ENCODE results near the gene KRTDAP. TPM values are rescaled to one million over a fixed set of nuclear protein-coding genes. Genes with fewer than 3 reads are reported as not detected.
A peak's percentile ranks its signal among the peaks of the same experiment; 100 is the strongest.

Gene KRTDAP
- polyA plus RNA-seq, 3 donors, result 0.40 to 1.5 (median 1.1) TPM

DNA sequence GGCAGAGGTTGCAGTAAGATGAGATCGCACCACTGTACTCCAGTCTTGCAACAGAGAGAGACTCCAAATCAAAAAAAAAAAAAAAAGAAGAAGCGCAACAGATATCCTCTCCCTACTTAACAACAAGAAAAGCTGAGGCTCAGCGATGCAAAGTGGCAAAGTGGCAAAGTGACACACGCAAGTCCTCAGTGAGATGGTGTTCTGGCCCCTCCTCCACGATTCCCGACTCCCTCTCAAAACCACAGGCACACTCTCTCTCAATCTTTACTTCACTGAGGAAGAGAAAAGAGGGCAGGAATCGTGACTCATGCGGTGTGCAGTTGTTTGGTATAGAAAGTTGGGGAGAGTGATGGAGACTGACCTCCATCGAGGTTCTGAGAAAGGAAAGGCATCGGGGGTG, 29.7 kb downstream of the KRTDAP start:
- no peak for DNase-seq (ENCODE audit: extremely low read depth in 1 of 11, low read depth in 9 of 11, low spot score in 4 of 11)

- peak in 2 of 11 donors; percentile 36 to 58 for DNase-seq (ENCODE audit: extremely low read depth in 1 of 11, low read depth in 9 of 11, low spot score in 4 of 11)
Observed at GRCh38 chr19:35459414-35460082, 30.7 kb downstream of the KRTDAP start.

DNA sequence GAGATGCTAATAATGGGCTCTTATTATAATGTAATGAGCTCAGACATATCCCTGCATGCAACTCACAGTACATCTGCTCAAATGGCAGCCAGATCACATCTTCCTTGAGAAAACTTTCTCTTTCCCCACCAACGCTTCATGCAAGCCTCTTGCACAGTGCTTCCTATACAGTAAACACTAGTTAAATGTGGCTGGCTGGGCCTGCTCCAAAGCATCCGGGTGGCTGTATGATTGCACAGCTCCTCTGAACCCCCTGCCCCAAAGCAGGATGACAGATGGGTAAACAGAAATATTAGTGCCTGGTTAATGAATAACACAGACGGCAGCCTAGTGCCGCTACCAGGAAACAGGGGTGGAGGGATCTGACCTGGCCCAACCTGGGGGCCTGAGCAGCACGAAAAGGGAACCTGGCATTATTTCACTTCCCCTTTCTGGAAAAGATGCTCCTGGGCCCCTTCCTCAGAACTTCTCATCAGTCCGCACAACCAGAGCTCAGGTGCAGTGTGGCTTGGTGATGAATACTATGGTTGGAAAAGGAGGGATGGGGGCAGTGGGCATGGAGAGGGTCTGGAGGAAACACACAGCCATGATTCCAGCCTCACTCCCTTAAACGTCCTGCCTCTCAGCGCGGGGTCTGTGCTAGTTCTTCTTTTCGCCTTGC, 31.4 kb downstream of the KRTDAP start:
- no peak for DNase-seq (ENCODE audit: extremely low read depth in 1 of 11, low read depth in 9 of 11, low spot score in 4 of 11)

GRCh38 chr19:35458192-35458591, 32.1 kb downstream of the KRTDAP start:
- DNase-seq (ENCODE audit: extremely low read depth in 1 of 11, low read depth in 9 of 11, low spot score in 4 of 11), result no peak

DNA sequence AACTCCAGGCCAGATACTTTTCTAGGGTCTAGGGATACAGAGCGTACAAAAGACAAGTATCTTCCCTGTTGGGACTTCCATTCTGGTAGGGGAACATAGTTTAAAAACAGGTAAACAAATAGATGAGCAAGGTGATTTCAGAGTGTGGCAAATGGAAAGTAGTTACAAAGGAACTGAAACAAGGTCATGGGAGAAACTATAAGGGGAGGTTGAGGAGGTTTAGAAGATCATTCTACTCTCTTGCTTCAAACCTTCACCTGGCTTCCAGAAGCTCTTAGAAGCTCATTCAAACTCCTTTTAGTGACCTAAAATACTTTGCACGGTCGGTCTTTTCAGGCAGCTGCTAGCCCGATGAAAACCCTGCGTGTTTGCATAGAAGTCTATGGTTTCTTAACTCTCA, 33.1 kb downstream of the KRTDAP start:
- DNase-seq (ENCODE audit: extremely low read depth in 1 of 11, low read depth in 9 of 11, low spot score in 4 of 11), result no peak

DNA sequence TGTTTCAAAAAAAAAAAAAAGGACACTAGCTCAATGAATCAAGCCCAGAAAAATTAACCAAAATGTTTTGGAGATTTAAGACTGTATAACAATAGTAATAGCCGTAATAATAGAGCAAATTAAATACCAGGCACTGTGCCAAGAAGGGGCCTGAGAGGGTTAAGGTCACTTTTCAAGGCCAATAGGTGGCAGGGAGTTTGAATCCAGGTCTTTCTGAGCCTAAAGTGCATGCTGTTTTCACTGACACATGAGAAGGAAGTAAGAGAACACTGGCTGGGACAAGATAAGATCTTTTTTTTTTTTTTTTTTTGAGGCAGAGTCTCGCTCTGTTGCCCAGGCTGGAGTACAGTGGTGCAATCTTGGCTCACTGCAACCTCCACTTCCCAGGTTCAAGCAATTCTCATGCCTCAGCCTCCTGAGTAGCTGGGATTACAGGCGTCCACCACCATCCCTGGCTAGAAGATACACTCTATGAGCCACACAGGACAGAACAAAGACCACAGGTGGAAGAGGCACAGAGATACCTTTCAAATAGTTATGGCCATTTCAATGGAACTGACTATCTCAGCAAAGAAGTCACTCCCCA, 34.6 kb downstream of the KRTDAP start:
- no peak for DNase-seq (ENCODE audit: extremely low read depth in 1 of 11, low read depth in 9 of 11, low spot score in 4 of 11)

GRCh38 chr19:35454663-35455062, 35.6 kb downstream of the KRTDAP start:
- DNase-seq (ENCODE audit: extremely low read depth in 1 of 11, low read depth in 9 of 11, low spot score in 4 of 11), result no peak

DNA sequence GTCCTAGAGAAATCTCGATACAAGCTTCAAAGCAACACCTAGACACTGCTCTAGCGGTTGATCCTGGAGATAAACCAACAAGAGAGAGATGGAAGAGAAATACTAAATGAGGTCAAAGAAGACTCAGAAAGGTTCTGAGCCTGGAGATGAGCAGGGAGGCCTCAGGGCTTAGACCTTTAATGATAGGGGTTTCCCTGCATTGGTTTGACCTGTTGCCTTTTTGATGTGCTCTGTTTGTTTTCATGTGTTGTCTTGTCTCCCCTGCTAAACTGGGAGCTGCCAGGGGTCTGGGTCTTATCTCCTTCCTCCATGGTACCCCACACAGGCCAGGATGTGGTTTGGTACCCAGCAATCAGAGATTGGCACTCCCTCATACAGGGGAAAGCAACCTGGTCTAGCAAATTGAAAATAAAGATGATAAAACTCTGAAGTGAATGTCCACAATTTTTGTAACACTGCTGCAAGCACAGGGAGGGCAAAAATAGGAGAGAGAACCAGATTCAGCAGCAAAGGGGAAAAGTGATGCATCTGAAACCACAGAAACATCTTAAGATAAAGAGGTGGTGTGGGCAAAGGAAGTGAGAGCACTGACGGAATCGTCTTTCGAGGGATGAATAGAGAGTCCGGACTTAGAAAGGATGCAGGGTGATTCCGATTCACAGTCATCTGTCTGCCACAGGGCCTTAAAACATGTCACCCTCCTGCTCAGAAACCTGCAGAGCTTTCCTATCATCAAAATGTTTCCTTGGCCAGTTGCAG, 38.7 kb downstream of the KRTDAP start:
- DNase-seq (ENCODE audit: extremely low read depth in 1 of 11, low read depth in 9 of 11, low spot score in 4 of 11), result no peak

DNA sequence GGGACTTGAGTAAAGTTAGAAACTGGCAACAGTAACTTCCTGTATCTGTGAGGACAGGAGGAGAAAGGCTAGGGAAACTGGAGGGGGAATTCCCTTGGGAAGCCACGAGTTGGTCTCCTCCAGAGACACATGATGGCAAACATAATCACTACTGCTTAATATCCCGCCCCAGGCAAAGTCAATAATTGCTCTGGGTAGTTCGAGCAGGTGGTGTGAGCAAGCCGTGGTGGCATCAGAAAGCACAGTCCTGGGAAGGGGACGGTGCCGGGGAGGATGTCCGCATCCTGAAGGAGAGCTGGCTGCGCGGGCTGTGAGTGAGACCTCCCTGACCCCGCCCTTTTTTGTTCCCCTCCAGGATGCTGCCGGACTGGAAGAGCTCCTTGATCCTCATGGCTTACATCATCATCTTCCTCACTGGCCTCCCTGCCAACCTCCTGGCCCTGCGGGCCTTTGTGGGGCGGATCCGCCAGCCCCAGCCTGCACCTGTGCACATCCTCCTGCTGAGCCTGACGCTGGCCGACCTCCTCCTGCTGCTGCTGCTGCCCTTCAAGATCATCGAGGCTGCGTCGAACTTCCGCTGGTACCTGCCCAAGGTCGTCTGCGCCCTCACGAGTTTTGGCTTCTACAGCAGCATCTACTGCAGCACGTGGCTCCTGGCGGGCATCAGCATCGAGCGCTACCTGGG, 40.8 kb downstream of the KRTDAP start:
- no peak for DNase-seq (ENCODE audit: extremely low read depth in 1 of 11, low read depth in 9 of 11, low spot score in 4 of 11)

GRCh38 chr19:35447606-35448469, 42.4 kb downstream of the KRTDAP start, which contains the start of gene FFAR2:
Gene FFAR2, plus strand, starts transcription at chr19:35448257. Its CDS starts 1,458 bp downstream, at chr19:35449715.
- no peak for DNase-seq (ENCODE audit: extremely low read depth in 1 of 11, low read depth in 9 of 11, low spot score in 4 of 11)

DNA sequence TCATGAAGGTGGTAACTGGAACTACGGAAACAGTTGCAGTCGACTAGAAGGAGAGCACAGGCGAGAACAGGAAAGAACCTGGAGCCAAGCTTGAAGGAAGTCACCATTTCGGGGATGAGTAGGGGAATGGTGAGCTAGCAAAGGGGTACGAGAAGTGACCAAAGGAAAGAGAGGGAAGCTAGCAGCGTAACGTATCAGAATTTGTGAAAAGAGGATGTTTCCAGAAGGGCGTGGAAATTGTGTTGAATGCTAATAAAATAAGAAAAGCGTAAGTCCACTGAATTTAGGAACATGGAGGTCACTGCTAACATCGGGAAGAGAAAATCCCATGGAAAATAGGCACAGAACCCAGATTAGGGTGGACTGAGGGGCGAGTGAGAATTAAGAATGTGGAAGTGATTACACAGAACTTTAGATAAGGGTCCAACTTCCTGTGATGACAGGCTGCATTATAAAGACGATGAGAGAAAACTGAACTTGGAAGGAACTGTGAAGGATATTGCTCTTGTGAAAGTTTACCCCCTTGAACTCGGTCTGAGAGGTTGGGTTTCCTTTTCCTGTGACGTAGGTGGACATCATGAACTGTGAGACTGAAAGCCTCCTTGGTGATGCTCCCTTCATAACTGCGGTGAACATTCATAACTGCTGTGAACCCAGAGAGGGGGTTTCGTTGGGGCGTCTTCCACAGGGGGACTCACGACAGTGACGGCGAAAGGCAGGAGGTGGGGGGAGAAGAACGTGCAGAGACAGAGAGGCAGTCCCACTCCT, 44.3 kb downstream of the KRTDAP start:
- no peak for DNase-seq (ENCODE audit: extremely low read depth in 1 of 11, low read depth in 9 of 11, low spot score in 4 of 11)

DNA sequence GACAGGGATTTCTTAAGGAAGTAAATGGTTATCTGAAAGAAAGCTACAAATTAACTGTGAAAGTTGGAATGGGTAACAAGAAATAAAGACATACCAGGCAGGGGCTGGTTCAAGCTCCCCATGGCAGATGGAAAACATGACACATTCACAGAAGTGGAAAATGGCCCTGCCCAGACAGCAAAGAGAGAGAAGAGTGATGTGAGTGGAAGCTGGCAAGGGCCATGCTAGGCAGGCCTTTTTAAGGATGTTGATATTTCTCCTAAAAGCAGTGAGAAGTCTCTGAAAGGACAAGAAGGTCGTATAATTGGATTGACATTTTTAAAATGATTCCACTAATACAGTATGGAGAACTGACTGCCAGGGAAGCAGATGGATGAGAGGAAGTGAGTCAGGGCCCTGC, 45.5 kb downstream of the KRTDAP start:
- no peak for DNase-seq (ENCODE audit: extremely low read depth in 1 of 11, low read depth in 9 of 11, low spot score in 4 of 11)

DNA sequence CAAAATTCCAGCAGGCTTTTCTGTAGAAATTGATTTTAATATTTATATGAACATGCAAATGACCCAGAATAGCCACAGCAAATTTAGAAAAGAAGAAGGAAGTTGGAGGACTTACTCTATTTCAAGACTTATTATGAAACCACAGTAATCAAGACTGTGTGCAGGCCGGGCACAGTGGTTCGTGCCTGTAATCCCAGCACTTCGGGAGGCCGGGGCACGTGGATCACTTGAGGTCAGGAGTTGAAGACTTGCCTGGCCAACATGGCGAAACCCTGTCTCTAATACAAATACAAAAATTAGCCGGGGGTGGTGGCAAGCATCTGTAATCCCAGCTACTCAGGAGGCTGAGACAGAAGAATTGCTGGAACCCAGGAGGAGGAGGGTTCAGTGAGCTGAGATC, 48.2 kb downstream of the KRTDAP start:
- DNase-seq (ENCODE audit: extremely low read depth in 1 of 11, low read depth in 9 of 11, low spot score in 4 of 11), result no peak

DNA sequence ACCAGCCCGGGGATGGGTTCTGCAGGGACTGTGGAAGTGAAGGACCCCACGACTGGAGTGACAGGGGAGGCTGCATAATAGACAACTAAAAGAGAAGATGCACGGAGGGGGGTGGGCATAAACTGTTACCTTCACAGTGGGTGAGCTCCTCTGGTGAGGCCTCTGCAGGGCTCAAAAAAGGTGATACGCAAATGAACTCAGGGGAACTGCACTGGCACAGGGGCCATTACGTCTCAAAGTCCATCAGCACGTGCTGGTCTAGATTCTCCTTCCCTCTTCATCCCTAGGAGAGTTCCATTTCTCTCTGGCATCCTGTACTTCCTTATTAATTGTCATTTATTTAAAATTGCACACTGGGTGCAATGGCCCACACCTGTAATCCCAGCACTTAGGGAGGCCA, 50.3 kb downstream of the KRTDAP start:
- DNase-seq (ENCODE audit: extremely low read depth in 1 of 11, low read depth in 9 of 11, low spot score in 4 of 11), result no peak

DNA sequence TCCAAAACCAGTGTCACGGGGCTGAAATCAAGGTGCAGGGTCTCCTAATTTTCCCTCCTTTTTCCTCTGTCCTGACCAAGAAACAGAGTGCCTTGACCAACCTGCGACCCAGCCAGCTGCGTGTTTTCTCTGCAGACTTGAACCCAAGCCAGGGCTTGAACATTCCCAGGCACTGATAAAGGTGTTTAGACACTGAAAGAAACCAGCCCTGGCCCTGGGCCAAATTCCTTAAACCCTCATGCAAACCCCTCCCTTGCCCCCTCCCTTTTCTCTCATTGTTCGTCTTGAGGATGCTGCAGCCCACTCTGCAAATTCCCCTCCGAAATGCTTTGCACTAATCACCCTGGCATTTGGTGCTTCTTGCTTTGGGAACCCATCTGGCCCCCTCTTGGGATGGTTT, 51.7 kb downstream of the KRTDAP start:
- no peak for DNase-seq (ENCODE audit: extremely low read depth in 1 of 11, low read depth in 9 of 11, low spot score in 4 of 11)

DNA sequence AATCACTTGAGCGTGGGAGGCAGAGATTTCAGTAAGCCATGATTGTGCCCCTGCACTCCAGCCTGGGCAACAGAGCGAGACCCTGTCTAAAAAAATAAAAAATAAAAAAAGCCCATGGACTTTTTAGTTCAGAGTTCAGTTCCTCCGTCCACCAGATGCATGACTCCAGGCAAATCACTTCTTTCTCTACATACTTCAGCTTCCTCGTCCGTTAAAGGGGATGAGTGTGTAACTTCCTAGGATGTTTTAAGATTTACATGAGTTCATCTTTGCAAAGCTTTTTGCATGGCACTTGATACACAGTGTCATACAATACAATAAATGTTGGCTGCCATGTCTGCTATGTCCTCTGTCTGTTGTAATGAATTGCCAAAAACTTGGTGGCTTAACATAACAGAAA, 52.2 kb downstream of the KRTDAP start:
- no peak for DNase-seq (ENCODE audit: extremely low read depth in 1 of 11, low read depth in 9 of 11, low spot score in 4 of 11)

DNA sequence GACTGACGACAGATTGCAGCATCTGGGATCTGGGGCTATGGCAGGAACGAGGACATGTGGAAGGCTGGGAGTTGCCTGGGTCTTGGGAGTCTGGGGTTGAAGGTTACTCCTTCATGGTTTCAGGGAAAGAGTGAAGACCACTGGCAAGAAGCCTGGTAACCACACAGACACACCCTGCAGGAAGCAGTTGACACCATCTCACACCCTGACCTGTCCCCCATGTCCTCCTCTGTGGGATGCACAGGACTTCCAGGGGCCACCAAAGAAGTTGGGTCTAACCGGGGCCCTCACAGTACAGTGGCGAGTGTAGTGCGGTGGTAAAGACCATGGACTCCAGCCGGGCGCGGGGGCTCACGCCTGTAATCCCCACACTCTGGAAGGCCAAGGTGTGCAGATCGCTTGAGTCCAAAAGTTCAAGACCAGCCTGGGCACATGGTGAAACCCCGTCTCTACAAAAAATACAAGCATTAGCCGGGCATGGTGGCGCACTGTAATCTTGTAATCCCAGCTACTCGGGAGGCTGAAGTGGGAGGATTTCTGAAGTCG, 52.8 kb downstream of the KRTDAP start:
- DNase-seq (ENCODE audit: extremely low read depth in 1 of 11, low read depth in 9 of 11, low spot score in 4 of 11), result no peak

Data from renal cortex interstitium (tissue), 11 donors.